OCI-LY3 (cell line): Measurements from ENCODE around the gene CTNNB1.

ENCODE experiments used
- H2AFZ ChIP-seq: fragments of 200-600, 300-600 bp; shearing (Covaris generic); 2 replicates; pipeline ENCODE4 v1.6.0; 2014; ENCODE audit warnings: antibody characterized with exemption, low read depth, low read length
- H3K27ac ChIP-seq: fragments of 200-600, 300-600 bp; sonication (generic); 2 replicates; pipeline ENCODE4 v1.5.1; 2014; ENCODE audit warnings: mild to moderate bottlenecking, low read length, moderate library complexity, mixed read lengths
- H3K27me3 ChIP-seq: fragments of 200-600, 300-600 bp; sonication (generic); 2 replicates; pipeline ENCODE4 v1.6.1; 2014; ENCODE audit warnings: low read depth, low read length, mixed read lengths
- H3K36me3 ChIP-seq: fragments of 200-600, 300-600 bp; sonication (generic); replicated peaks from 2 replicates; pipeline ENCODE3; 2014; ENCODE audit warnings: low read depth, low read length, mixed read lengths
- H3K4me1 ChIP-seq: fragments of 300-600, 200-600 bp; sonication (generic); 2 replicates; pipeline ENCODE4 v1.6.1; 2014; ENCODE audit warnings: low read length, mixed read lengths
- H3K4me2 ChIP-seq: fragments of 200-600, 300-600 bp; sonication (generic); 2 replicates; pipeline ENCODE4 v1.6.1; 2014; ENCODE audit warnings: low read length, mixed read lengths
- H3K4me3 ChIP-seq: fragments of 300-600, 200-600 bp; sonication (generic); 2 replicates; pipeline ENCODE4 v1.5.1; 2014; ENCODE audit warnings: antibody characterized with exemption, mild to moderate bottlenecking, low read length, moderate library complexity
- H3K79me2 ChIP-seq: fragments of 300-600, 200-600 bp; shearing (Covaris generic); 2 replicates; pipeline ENCODE4 v1.6.1; 2014; ENCODE audit warnings: mild to moderate bottlenecking, low read length, mixed read lengths
- H3K9ac ChIP-seq: fragments of 300-600, 200-600 bp; shearing (Covaris generic); 2 replicates; pipeline ENCODE4 v1.6.0; 2014; ENCODE audit warnings: mild to moderate bottlenecking, low read length, moderate library complexity
- H3K9me3 ChIP-seq: fragments of 200-600, 300-600 bp; shearing (Covaris generic); 2 replicates; pipeline ENCODE4 v1.6.1; 2014; ENCODE audit warnings: low read length, mixed read lengths; ENCODE audit not compliant: insufficient read depth
- H4K20me1 ChIP-seq: fragments of 200-600, 300-600 bp; sonication (generic); 2 replicates; pipeline ENCODE4 v1.6.1; 2016; ENCODE audit warnings: low read length, mixed read lengths; ENCODE audit not compliant: insufficient read depth
- CTCF ChIP-seq: fragments of 200-600, 300-600 bp; sonication (generic); IDR thresholded peaks from 2 replicates; pipeline ENCODE4 v1.5.1; 2014; ENCODE audit warnings: antibody characterized with exemption, low read length, low read depth
- EZH2phosphoT487 ChIP-seq: fragments of 200-600 bp; shearing (Covaris generic); IDR thresholded peaks from 2 replicates; pipeline ENCODE4 v1.6.1; 2018; ENCODE audit warnings: antibody characterized with exemption, mixed run types, low read depth

CTNNB1 gene

GRCh38 chr3:41216993-41217392, 17.7 kb downstream of the CTNNB1 start:
- Histone ChIP-seq H3K79me2 (peaks cover 100% of the 10 kb centered on the region), H3K4me2 (no peak overlapping the region), H4K20me1 (peaks cover 98% of the 10 kb centered on the region), H3K27me3 (no peaks in the 10 kb centered on the region), H3K27ac (no peak overlapping the region), H2AFZ (no peak overlapping the region), H3K9me3 (no peaks in the 10 kb centered on the region), H3K36me3 (no peaks in the 10 kb centered on the region), H3K4me1 (peaks cover 3% of the 10 kb centered on the region; the same call in 1 of the 2 replicates), H3K9ac (no peak overlapping the region), H3K4me3 (no peak overlapping the region)
- no peak for TF ChIP-seq EZH2phosphoT487
- TF ChIP-seq CTCF, result no peak

GRCh38 chr3:41219424-41219823, 20.1 kb downstream of the CTNNB1 start:
- H3K9me3 ChIP-seq, result no peaks in the 10 kb centered on the region
- H3K9ac ChIP-seq, result no peak overlapping the region

GRCh38 chr3:41220906-41221677, 21.8 kb downstream of the CTNNB1 start:
- peaks cover 3% of the 10 kb centered on the region; the same call in 1 of the 2 replicates for H3K4me1 ChIP-seq
- no peak overlapping the region for H3K4me2 ChIP-seq
- no peak overlapping the region for H3K27ac ChIP-seq
- H3K9ac ChIP-seq, result no peak overlapping the region
- no peak for TF ChIP-seq EZH2phosphoT487
- no peak for TF ChIP-seq CTCF
- H3K4me3 ChIP-seq, result no peak overlapping the region
- no peaks in the 10 kb centered on the region for H3K27me3 ChIP-seq
- no peak overlapping the region for H2AFZ ChIP-seq
- H4K20me1 ChIP-seq, result peaks cover 91% of the 10 kb centered on the region
- H3K36me3 ChIP-seq, result peaks cover 24% of the 10 kb centered on the region
- no peaks in the 10 kb centered on the region for H3K9me3 ChIP-seq
- peaks cover 76% of the 10 kb centered on the region for H3K79me2 ChIP-seq

More at GRCh38 chr3:41219424-41219823, 20.1 kb downstream of the CTNNB1 start:
- Histone ChIP-seq H3K27me3 (no peaks in the 10 kb centered on the region), H3K4me1 (peaks cover 3% of the 10 kb centered on the region; the same call in 1 of the 2 replicates), H3K4me3 (no peak overlapping the region), H2AFZ (no peak overlapping the region), H3K36me3 (peaks cover 7% of the 10 kb centered on the region), H3K79me2 (peaks cover 93% of the 10 kb centered on the region), H3K27ac (no peak overlapping the region), H3K4me2 (no peak overlapping the region), H4K20me1 (peaks cover 92% of the 10 kb centered on the region)
- TF ChIP-seq CTCF (no peak), EZH2phosphoT487 (no peak)

- Histone ChIP-seq H3K27ac (no peak overlapping the region), H4K20me1 (peaks cover 90% of the 10 kb centered on the region), H3K36me3 (peaks cover 33% of the 10 kb centered on the region)
Observed at GRCh38 chr3:41222012-41222411, 22.7 kb downstream of the CTNNB1 start.

More at GRCh38 chr3:41222012-41222411, 22.7 kb downstream of the CTNNB1 start:
- Histone ChIP-seq H3K9ac (no peak overlapping the region), H3K4me1 (peaks cover 3% of the 10 kb centered on the region; the same call in 1 of the 2 replicates), H3K9me3 (no peaks in the 10 kb centered on the region), H3K4me2 (no peak overlapping the region), H3K27me3 (no peaks in the 10 kb centered on the region), H2AFZ (no peak overlapping the region), H3K79me2 (peaks cover 67% of the 10 kb centered on the region), H3K4me3 (no peak overlapping the region)
- TF ChIP-seq CTCF, result no peak
